ENCODE results near the gene SYNE2. TPM values are rescaled to one million over a fixed set of nuclear protein-coding genes. Genes with fewer than 3 reads are reported as not detected.

Gene SYNE2
- total and polyA plus RNA-seq, 2 of the 8 experiments (the other 6 are each of a cell fraction or from before 2014, with no cell fraction given) = 32.6 to 46.1 TPM

- TF ChIP-seq TAF1 (IDR thresholded peaks at IDR 0.05; ENCODE audit: low read depth, low read length) = no peak
- TF ChIP-seq EGR1 (IDR thresholded peaks at IDR 0.05; ENCODE audit: borderline replicate concordance, low read depth, low read length) = no peak
- TF ChIP-seq TAF7 (optimal IDR thresholded peaks at IDR 0.05; ENCODE audit: borderline replicate concordance, low read depth, low read length) = no peak
- TF ChIP-seq SIX5 (IDR thresholded peaks at IDR 0.05; ENCODE audit: low read depth, low read length) = no peak
- TF ChIP-seq CBX8 (IDR thresholded peaks at IDR 0.05; ENCODE audit: borderline replicate concordance, low read depth, low read length) = no peak
- TF ChIP-seq RXRA (IDR thresholded peaks at IDR 0.05; ENCODE audit: insufficient read depth, low read depth, low read length) = no peak
Measured at GRCh38 chr14:63899953-63900352, 47.1 kb downstream of the SYNE2 start (continued).

Data from H1 (cell line).